Trophoblast cell (in vitro differentiated cells and primary cell): ENCODE measurements around the gene C6orf62.

ENCODE experiments used
- DNase-seq, 2 donors: peaks; one replicate each; pipeline ENCODE4 v3.0.0-alpha.2; 2016
- H2AFZ ChIP-seq: 2 replicates; pipeline ENCODE4 v1.6.1; 2013; ENCODE audit warnings: low read length, moderate library complexity, mild to moderate bottlenecking; ENCODE audit not compliant: insufficient read depth, poor library complexity
- H2AK5ac ChIP-seq: 2 replicates; pipeline ENCODE4 v1.6.1; 2013; ENCODE audit warnings: mild to moderate bottlenecking, low read length
- H2BK120ac ChIP-seq: 2 replicates; pipeline ENCODE4 v1.6.1; 2013; ENCODE audit warnings: low read length, mild to moderate bottlenecking, moderate library complexity; ENCODE audit not compliant: insufficient read depth, poor library complexity
- H2BK12ac ChIP-seq: 2 replicates; pipeline ENCODE4 v1.6.1; 2013; ENCODE audit warnings: mild to moderate bottlenecking, low read length, moderate library complexity
- H2BK5ac ChIP-seq: 2 replicates; pipeline ENCODE4 v1.6.1; 2013; ENCODE audit warnings: low read length, low read depth, moderate library complexity, mild to moderate bottlenecking; ENCODE audit not compliant: poor library complexity
- H3K14ac ChIP-seq: 2 replicates; pipeline ENCODE4 v1.6.1; 2013; ENCODE audit warnings: mild to moderate bottlenecking, low read length
- H3K18ac ChIP-seq: 2 replicates; pipeline ENCODE4 v1.6.1; 2013; ENCODE audit warnings: mild to moderate bottlenecking, low read length
- H3K23ac ChIP-seq: 2 replicates; pipeline ENCODE4 v1.6.1; 2013; ENCODE audit warnings: low read length
- H3K27ac ChIP-seq: 2 replicates; pipeline ENCODE4 v1.5.1; 2013; ENCODE audit warnings: low read depth, mild to moderate bottlenecking, inconsistent platforms, low read length, moderate library complexity
- H3K27me3 ChIP-seq: 2 replicates; pipeline ENCODE4 v1.6.1; 2013; ENCODE audit warnings: inconsistent platforms, mild to moderate bottlenecking, low read length, moderate library complexity; ENCODE audit not compliant: insufficient read depth
- H3K36me3 ChIP-seq, 2 experiments: 1 replicate in 1 of 2; 2 replicates in 1 of 2; pipeline ENCODE4 v1.6.1; 2013; ENCODE audit warnings: low read length in 2 of 2, mild to moderate bottlenecking in 2 of 2, moderate library complexity in 1 of 2; ENCODE audit not compliant: insufficient read depth in 2 of 2, control insufficient read depth in 1 of 2
- H3K4ac ChIP-seq: 2 replicates; pipeline ENCODE4 v1.6.1; 2013; ENCODE audit warnings: low read depth, mild to moderate bottlenecking, low read length, moderate library complexity
- H3K4me1 ChIP-seq, 2 experiments: 1 replicate in 1 of 2; 2 replicates in 1 of 2; pipeline ENCODE4 v1.6.1; 2013; ENCODE audit warnings: low read length in 2 of 2, mild to moderate bottlenecking in 2 of 2, moderate library complexity in 1 of 2; ENCODE audit not compliant: insufficient read depth in 2 of 2, control insufficient read depth in 1 of 2
- H3K4me2 ChIP-seq: 2 replicates; pipeline ENCODE4 v1.6.1; 2013; ENCODE audit warnings: inconsistent platforms, mild to moderate bottlenecking, low read length, moderate library complexity
- H3K4me3 ChIP-seq: 2 replicates; pipeline ENCODE4 v1.5.1; 2013; ENCODE audit warnings: mild to moderate bottlenecking, low read depth, low read length, inconsistent platforms
- H3K79me1 ChIP-seq: one replicate; pipeline ENCODE4 v1.6.1; 2013; ENCODE audit warnings: low read length
- H3K79me2 ChIP-seq: 2 replicates; pipeline ENCODE4 v1.6.1; 2013; ENCODE audit warnings: low read length, mild to moderate bottlenecking; ENCODE audit not compliant: control insufficient read depth, insufficient read depth, poor library complexity
- H3K9ac ChIP-seq: 2 replicates; pipeline ENCODE4 v1.6.1; 2013; ENCODE audit warnings: mild to moderate bottlenecking, low read length
- H3K9me3 ChIP-seq: 2 replicates; pipeline ENCODE4 v1.6.1; 2013; ENCODE audit warnings: low read depth, mild to moderate bottlenecking, control low read depth, inconsistent platforms, low read length; ENCODE audit not compliant: insufficient read depth
- H4K12ac ChIP-seq: 2 replicates; pipeline ENCODE4 v1.6.1; 2013; ENCODE audit warnings: low read depth, mild to moderate bottlenecking, low read length, moderate library complexity
- H4K8ac ChIP-seq: 2 replicates; pipeline ENCODE4 v1.6.1; 2013; ENCODE audit warnings: low read depth, mild to moderate bottlenecking, low read length, moderate library complexity
- H4K91ac ChIP-seq: one replicate; pipeline ENCODE4 v1.6.1; 2013; ENCODE audit warnings: low read depth, mild to moderate bottlenecking, low read length, moderate library complexity
- WGBS: extraction: QIAGEN DNeasy Blood & Tissue Kit; methylation state at CpG from one replicate; pipeline ENCODE4 v1.1.7; 2013; ENCODE audit warnings: missing lambda C conversion rate; ENCODE audit not compliant: insufficient read length, insufficient coverage; ENCODE audit errors: extremely low coverage; 5-methylcytosine and 5-hydroxymethylcytosine counted together

C6orf62 gene

GRCh38 chr6:24749297-24749696 is 30.3 kb upstream of the C6orf62 start:
- H3K9ac ChIP-seq, result no peak overlapping the region
- no peak overlapping the region for H3K18ac ChIP-seq
- no peak overlapping the region for H3K4me3 ChIP-seq
- no peak overlapping the region for H2AFZ ChIP-seq
- H2BK12ac ChIP-seq, result no peak overlapping the region
- H2AK5ac ChIP-seq, result no peak overlapping the region
- no CpG with 5 or more reads among the region's 3 CpGs for WGBS
- H3K4ac ChIP-seq, result no peak overlapping the region
- H3K9me3 ChIP-seq, result no peaks in the 10 kb centered on the region
- no peak overlapping the region for H3K4me2 ChIP-seq
- H3K23ac ChIP-seq, result no peak overlapping the region
- H3K79me2 ChIP-seq, result no peaks in the 10 kb centered on the region
- DNase-seq, result no peak
- no peak overlapping the region for H3K14ac ChIP-seq
- H4K91ac ChIP-seq, result no peak overlapping the region
- no peak overlapping the region for H3K27ac ChIP-seq
- H2BK120ac ChIP-seq, result no peak overlapping the region
- no peaks in the 10 kb centered on the region for H3K79me1 ChIP-seq
- H3K4me1 ChIP-seq, result no peaks in the 10 kb centered on the region
- no peak overlapping the region for H2BK5ac ChIP-seq
- no peak overlapping the region for H4K12ac ChIP-seq
- H3K27me3 ChIP-seq, result no peaks in the 10 kb centered on the region
- no peaks in the 10 kb centered on the region for H3K36me3 ChIP-seq
- H4K8ac ChIP-seq, result no peak overlapping the region

- Histone ChIP-seq H3K23ac (no peak overlapping the region), H3K36me3 (no peaks in the 10 kb centered on the region), H3K18ac (no peak overlapping the region), H4K91ac (no peak overlapping the region), H3K4ac (no peak overlapping the region), H2BK12ac (no peak overlapping the region), H3K9ac (no peak overlapping the region), H3K14ac (no peak overlapping the region), H3K4me3 (no peak overlapping the region), H2BK5ac (no peak overlapping the region), H3K79me1 (no peaks in the 10 kb centered on the region), H3K9me3 (no peaks in the 10 kb centered on the region), H3K27me3 (no peaks in the 10 kb centered on the region), H3K4me2 (no peak overlapping the region), H2AFZ (no peak overlapping the region), H3K79me2 (no peaks in the 10 kb centered on the region), H2AK5ac (no peak overlapping the region), H2BK120ac (no peak overlapping the region), H3K27ac (no peak overlapping the region), H3K4me1 (peaks cover 0 to 3% of the 10 kb centered on the region in 2 experiments), H4K8ac (no peak overlapping the region), H4K12ac (no peak overlapping the region)
- WGBS, result no CpG with 5 or more reads among the region's 5 CpGs
- DNase-seq, result peak; percentile 8 to 9
These were observed 26.0 kb upstream of the C6orf62 start for GRCh38 chr6:24744911-24745310.

- H2AFZ ChIP-seq, result no peak overlapping the region
- H3K36me3 ChIP-seq, result no peaks in the 10 kb centered on the region
- H3K14ac ChIP-seq, result no peak overlapping the region
- H3K27me3 ChIP-seq, result no peaks in the 10 kb centered on the region
- no peak for DNase-seq
- H2BK120ac ChIP-seq, result no peak overlapping the region
- no peak overlapping the region for H2BK12ac ChIP-seq
- no peak overlapping the region for H3K4ac ChIP-seq
- H2AK5ac ChIP-seq, result no peak overlapping the region
- no peak overlapping the region for H3K23ac ChIP-seq
- no peak overlapping the region for H3K9ac ChIP-seq
- H4K91ac ChIP-seq, result no peak overlapping the region
- no peaks in the 10 kb centered on the region for H3K9me3 ChIP-seq
- no peak overlapping the region for H4K12ac ChIP-seq
- H3K4me2 ChIP-seq, result no peak overlapping the region
- no peaks in the 10 kb centered on the region for H3K79me1 ChIP-seq
- H3K18ac ChIP-seq, result no peak overlapping the region
- H4K8ac ChIP-seq, result no peak overlapping the region
- H3K4me1 ChIP-seq, result peaks cover 0 to 3% of the 10 kb centered on the region in 2 experiments
- no CpG with 5 or more reads among the region's 3 CpGs for WGBS
- no peaks in the 10 kb centered on the region for H3K79me2 ChIP-seq
- no peak overlapping the region for H3K27ac ChIP-seq
- no peak overlapping the region for H2BK5ac ChIP-seq
- no peak overlapping the region for H3K4me3 ChIP-seq
These were observed 25.0 kb upstream of the C6orf62 start for GRCh38 chr6:24743944-24744335.

GRCh38 chr6:24743265-24743943 is 24.4 kb upstream of the C6orf62 start:
- Histone ChIP-seq H3K9ac (no peak overlapping the region), H3K79me1 (no peaks in the 10 kb centered on the region), H3K79me2 (no peaks in the 10 kb centered on the region), H3K4me1 (peaks cover 0 to 3% of the 10 kb centered on the region in 2 experiments), H3K4me2 (no peak overlapping the region), H3K27ac (peak overlapping the region; percentile 73), H3K18ac (no peak overlapping the region), H4K8ac (no peak overlapping the region), H3K4me3 (no peak overlapping the region), H3K4ac (no peak overlapping the region), H3K36me3 (no peaks in the 10 kb centered on the region), H2BK120ac (no peak overlapping the region), H2BK12ac (no peak overlapping the region), H4K12ac (no peak overlapping the region), H3K27me3 (no peaks in the 10 kb centered on the region), H2AK5ac (no peak overlapping the region), H2BK5ac (no peak overlapping the region), H2AFZ (no peak overlapping the region), H4K91ac (no peak overlapping the region), H3K23ac (no peak overlapping the region), H3K9me3 (no peaks in the 10 kb centered on the region), H3K14ac (no peak overlapping the region)
- WGBS, result no CpG with 5 or more reads among the region's 2 CpGs
- peak; percentile 68 to 77 for DNase-seq
